IPS-18c (cell line): ENCODE data around the gene ZNF490.
"Not testable (repeated sequence)": the region's sequence is repeated elsewhere in the genome, so short reads cannot be mapped to it uniquely, and the experiment has no call there.

Source experiments
- H3K4me3 ChIP-seq: 2 replicates; pipeline ENCODE4 v1.7.0; 2013; ENCODE audit warnings: low read depth, mild to moderate bottlenecking, low read length, moderate library complexity; ENCODE audit not compliant: insufficient read depth
- H3K9me3 ChIP-seq: one replicate; pipeline ENCODE4 v1.6.1; 2013; ENCODE audit warnings: mild to moderate bottlenecking, low read length, moderate library complexity; ENCODE audit not compliant: control insufficient read depth, insufficient read depth

Gene ZNF490

DNA sequence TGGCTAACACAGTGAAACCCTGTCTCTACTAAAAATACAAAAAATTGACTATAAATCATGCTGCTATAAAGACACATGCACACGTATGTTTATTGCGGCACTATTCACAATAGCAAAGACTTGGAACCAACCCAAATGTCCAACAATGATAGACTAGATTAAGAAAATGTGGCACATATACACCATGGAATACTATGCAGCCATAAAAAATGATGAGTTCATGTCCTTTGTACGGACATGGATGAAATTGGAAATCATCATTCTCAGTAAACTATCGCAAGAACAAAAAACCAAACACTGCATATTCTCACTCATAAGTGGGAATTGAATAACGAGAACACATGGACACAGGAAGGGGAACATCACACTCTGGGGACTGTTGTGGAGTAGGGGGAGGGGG, 44.2 kb downstream of the ZNF490 start:
- H3K4me3 ChIP-seq, H3K9me3 ChIP-seq: not testable (repeated sequence)

GRCh38 chr19:12564016-12564664, 46.5 kb downstream of the ZNF490 start:
- H3K9me3 ChIP-seq, result no peaks in the 10 kb centered on the region
- no peak overlapping the region for H3K4me3 ChIP-seq

- H3K4me3 ChIP-seq, result no peak overlapping the region
Measured at GRCh38 chr19:12555456-12555930, 55.1 kb downstream of the ZNF490 start.

DNA sequence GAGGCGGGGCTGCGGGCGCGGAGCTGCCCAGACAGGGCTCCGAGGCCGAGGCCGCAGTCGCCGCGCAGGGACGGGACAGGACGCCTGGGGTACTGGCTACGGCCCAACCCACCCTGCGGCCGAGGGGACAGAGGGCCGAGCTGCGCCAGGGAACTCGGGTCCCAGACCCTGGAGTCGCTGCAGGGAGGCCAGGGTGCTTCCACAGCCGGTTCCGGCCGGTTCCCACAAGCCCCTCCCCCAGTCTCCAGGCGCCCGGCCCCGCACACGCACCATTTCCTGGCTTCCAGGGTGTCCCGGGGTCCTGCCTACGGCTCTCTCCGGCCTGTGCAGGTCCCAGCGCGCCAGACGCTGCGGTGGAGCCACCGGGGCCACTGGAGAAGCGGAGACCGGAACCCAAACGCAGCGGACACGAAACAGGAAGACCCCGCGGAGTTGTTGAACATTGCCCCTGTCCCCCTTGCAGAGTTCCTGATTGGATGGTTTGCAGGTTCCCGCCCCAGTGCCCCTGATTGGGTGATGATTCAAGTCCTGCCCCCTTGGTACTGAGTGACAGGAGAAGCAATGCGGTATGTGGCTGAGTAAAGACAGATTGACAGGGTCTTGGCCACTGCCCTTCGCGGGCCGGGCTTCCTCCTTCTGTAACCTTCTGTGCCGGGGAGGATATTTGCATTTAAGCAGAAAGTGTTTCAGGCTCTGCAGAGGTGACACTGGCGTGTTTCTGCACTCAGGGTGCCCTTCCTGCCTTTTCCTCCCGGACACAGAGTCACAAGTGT, 59.4 kb downstream of the ZNF490 start, which contains the start of gene ZNF564:
Gene ZNF564, minus strand, starts transcription at position 423 of the 773 bp plus-strand sequence. Its CDS starts 150 bp downstream, at position 273.
- H3K4me3 ChIP-seq, result peak within 1 kb of the TSS; percentile 94
- H3K9me3 ChIP-seq, result peaks cover 4% of the 10 kb centered on the region

More at GRCh38 chr19:12555456-12555930, 55.1 kb downstream of the ZNF490 start:
- peaks cover 4% of the 10 kb centered on the region for H3K9me3 ChIP-seq

DNA sequence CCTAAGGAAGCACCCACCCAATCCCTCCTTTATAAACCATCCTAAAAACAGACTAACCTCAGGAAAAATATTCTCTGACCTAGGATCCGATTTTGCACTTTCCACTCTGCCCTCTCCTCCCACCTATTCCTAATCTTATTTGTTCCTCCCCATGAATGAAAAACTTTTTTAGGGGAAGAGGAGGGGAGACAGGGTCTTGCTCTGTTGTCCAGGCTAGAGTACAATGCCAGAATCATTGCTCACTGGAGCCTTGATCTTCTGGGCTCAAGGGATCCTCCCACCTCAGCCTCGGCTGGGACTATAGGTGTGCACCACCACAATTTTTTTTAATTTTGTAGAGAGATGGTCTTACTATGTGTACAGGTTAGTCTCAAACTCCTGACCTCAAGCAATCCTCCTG, 63.7 kb downstream of the ZNF490 start:
- H3K9me3 ChIP-seq, result peaks cover 7% of the 10 kb centered on the region
- H3K4me3 ChIP-seq, result no peak overlapping the region

GRCh38 chr19:12546068-12546467, 64.5 kb downstream of the ZNF490 start:
- H3K9me3 ChIP-seq, result peaks cover 7% of the 10 kb centered on the region
- no peak overlapping the region for H3K4me3 ChIP-seq

DNA sequence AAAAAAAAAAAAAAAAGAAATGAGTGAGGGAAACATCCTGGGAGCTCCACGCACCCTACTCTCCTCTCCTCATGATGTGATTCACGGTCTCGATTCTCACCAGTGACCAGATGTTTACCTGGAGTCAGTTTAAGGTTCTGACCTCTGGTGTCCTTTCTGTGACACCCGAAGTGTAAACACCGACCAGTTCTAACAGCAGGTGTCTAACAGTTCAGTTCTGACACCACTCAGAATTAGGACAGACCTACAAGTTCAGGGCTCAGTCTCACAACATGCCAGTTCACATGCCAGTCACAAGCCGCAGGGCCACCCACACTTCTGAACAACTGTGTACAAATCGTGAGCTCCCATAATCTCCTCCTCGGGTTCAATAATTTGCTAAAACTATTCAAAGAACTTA, 65.3 kb downstream of the ZNF490 start:
- H3K4me3 ChIP-seq, result no peak overlapping the region
- H3K9me3 ChIP-seq, result peaks cover 3% of the 10 kb centered on the region

- Histone ChIP-seq H3K9me3 (peaks cover 3% of the 10 kb centered on the region), H3K4me3 (no peak overlapping the region)
Measured at GRCh38 chr19:12544401-12544876, 66.2 kb downstream of the ZNF490 start.

DNA sequence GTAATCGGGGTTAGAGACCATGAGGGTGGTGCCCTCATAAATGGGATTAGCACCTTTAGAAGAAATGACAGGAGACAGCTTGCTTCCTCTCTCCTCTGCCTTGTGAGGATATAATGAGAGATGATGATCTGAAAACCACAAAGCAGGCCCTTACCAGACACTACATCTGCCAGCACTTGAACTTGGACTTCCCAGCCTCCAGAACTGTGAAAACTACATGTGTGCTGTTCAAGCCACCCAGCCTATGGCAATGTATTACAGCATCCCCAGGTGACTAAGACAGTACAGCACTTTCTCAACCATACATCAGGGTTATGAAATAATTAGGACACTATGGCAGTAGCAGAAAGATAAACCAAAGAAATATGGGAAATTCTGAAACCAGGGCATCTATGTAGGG, 66.8 kb downstream of the ZNF490 start:
- H3K9me3 ChIP-seq, result peaks cover 3% of the 10 kb centered on the region
- H3K4me3 ChIP-seq, result no peak overlapping the region
